Activated naive CD8-positive, alpha-beta T cell treated with anti-CD3 and anti-CD28 coated beads, Interleukin-2, amount 50 U/mL, for 24 hours (primary cell): Measurements from ENCODE around the gene PABPC1L.

Experiments
- ATAC-seq: fragments of 150-1000 bp; cut with Tn5 transposase; one replicate; pipeline ENCODE4 v1.10.0; 2021
- DNase-seq: peaks from one replicate; pipeline ENCODE4 v3.0.0; 2021
- H3K27ac Mint-ChIP-seq: one replicate; pipeline ENCODE4 v1.8.0; 2021; ENCODE audit warnings: mild to moderate bottlenecking, mixed read lengths
- H3K27me3 Mint-ChIP-seq: one replicate; pipeline ENCODE4 v1.8.0; 2021; ENCODE audit warnings: mixed read lengths
- H3K36me3 Mint-ChIP-seq: one replicate; pipeline ENCODE4 v1.8.0; 2021; ENCODE audit warnings: low read depth, mixed read lengths
- H3K4me1 Mint-ChIP-seq: one replicate; pipeline ENCODE4 v1.8.0; 2021; ENCODE audit warnings: mixed read lengths
- H3K4me3 Mint-ChIP-seq: one replicate; pipeline ENCODE4 v1.8.0; 2021; ENCODE audit warnings: mild to moderate bottlenecking, moderate library complexity, mixed read lengths
- H3K9me3 Mint-ChIP-seq: one replicate; pipeline ENCODE4 v1.8.0; 2021; ENCODE audit warnings: mixed read lengths

The PABPC1L gene

GRCh38 chr20:44887466-44887865 is 22.4 kb upstream of the PABPC1L start:
- H3K36me3 Mint-ChIP-seq: peaks cover 40% of the 10 kb centered on the region
- peak overlapping the region; percentile 93 for H3K27ac Mint-ChIP-seq
- DNase-seq: no peak

GRCh38 chr20:44888226-44889103 is 21.4 kb upstream of the PABPC1L start:
- peak overlapping the region; percentile 95 for H3K4me3 Mint-ChIP-seq
- H3K27me3 Mint-ChIP-seq: no peaks in the 10 kb centered on the region
- no peak for DNase-seq
- H3K9me3 Mint-ChIP-seq: no peaks in the 10 kb centered on the region
- H3K4me1 Mint-ChIP-seq: peaks cover 78% of the 10 kb centered on the region
- ATAC-seq: no peak
- peak overlapping the region; percentile 63 for H3K27ac Mint-ChIP-seq
- H3K36me3 Mint-ChIP-seq: peaks cover 42% of the 10 kb centered on the region

More at GRCh38 chr20:44887466-44887865, 22.4 kb upstream of the PABPC1L start:
- no peak for ATAC-seq
- Mint-ChIP-seq H3K27me3 (no peaks in the 10 kb centered on the region), H3K9me3 (no peaks in the 10 kb centered on the region), H3K4me1 (peaks cover 76% of the 10 kb centered on the region), H3K4me3 (peak overlapping the region; percentile 95)

DNA sequence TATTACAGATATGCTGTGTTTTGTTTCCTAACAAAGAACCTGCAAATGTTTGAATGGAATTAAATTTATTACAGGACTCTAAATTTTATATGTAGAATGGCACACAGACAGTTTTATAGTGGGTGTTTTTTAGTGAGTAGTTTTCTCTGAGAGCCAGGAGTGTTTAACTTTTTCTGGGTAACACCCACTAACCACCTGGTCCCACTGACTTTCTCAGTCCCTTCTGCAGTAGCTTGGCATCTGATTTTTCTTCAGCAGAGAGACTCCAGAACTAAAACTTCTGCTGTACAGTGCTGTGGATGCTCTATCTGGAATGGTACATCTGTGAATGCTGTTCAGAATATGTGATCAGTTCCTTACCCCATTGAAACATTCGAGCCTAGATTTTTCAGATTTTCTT is 18.0 kb upstream of the PABPC1L start:
- H3K27me3 Mint-ChIP-seq: no peaks in the 10 kb centered on the region
- peaks cover 90% of the 10 kb centered on the region for H3K4me1 Mint-ChIP-seq
- peak overlapping the region; percentile 29 for H3K27ac Mint-ChIP-seq
- peak overlapping the region; percentile 3 for H3K4me3 Mint-ChIP-seq
- H3K9me3 Mint-ChIP-seq: no peaks in the 10 kb centered on the region
- peaks cover 48% of the 10 kb centered on the region for H3K36me3 Mint-ChIP-seq
- ATAC-seq (no peak), DNase-seq (no peak)

DNA sequence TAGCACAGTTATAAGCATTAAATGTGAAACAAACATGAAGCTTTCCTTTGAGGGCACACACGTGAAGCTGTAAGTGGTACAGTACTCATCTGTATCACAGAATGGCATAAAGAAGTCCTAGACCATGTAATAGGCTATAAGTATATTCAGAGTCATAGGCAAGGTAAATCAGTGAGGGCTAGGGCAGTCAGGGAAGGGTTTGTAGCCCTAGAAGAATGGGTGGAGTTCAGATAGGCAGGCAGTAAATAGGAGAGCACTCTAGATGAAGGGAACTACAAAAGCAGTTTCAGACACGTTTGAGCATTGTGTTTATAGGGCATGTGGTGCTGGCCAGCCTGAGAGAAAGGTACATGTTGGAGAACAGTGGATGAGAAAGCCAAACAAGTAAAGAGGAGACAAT is 14.9 kb upstream of the PABPC1L start:
- no peak for ATAC-seq
- H3K4me3 Mint-ChIP-seq: no peak overlapping the region
- H3K36me3 Mint-ChIP-seq: peaks cover 38% of the 10 kb centered on the region
- DNase-seq: no peak
- no peak overlapping the region for H3K27ac Mint-ChIP-seq
- H3K4me1 Mint-ChIP-seq: peaks cover 88% of the 10 kb centered on the region
- no peaks in the 10 kb centered on the region for H3K27me3 Mint-ChIP-seq
- H3K9me3 Mint-ChIP-seq: no peaks in the 10 kb centered on the region

GRCh38 chr20:44896583-44896982 is 13.3 kb upstream of the PABPC1L start:
- ATAC-seq (no peak), DNase-seq (no peak)
- peaks cover 89% of the 10 kb centered on the region for H3K4me1 Mint-ChIP-seq
- H3K36me3 Mint-ChIP-seq: peaks cover 43% of the 10 kb centered on the region
- H3K27ac Mint-ChIP-seq: peak overlapping the region; percentile 31
- H3K9me3 Mint-ChIP-seq: no peaks in the 10 kb centered on the region
- H3K4me3 Mint-ChIP-seq: no peak overlapping the region
- H3K27me3 Mint-ChIP-seq: no peaks in the 10 kb centered on the region

DNA sequence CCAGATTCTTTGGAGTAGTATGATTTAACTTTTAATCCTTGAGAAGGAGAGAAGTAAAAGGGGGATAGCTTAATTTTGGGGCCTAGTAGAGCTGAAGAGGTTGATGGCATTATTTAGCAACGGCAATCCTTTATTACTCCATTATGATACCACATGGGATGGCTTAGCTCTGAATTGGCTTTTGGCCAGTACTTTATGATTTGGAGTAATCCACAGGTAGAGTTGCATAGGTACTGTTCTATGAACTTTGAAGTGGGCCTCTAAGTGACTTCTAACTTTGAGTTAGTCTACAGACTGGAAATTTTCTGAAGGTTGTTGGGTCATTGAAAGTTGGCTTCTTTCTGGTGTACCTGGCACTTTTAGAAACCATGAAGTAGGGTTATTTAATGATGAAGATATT is 12.7 kb upstream of the PABPC1L start:
- no peak for ATAC-seq
- no peaks in the 10 kb centered on the region for H3K27me3 Mint-ChIP-seq
- peaks cover 38% of the 10 kb centered on the region for H3K36me3 Mint-ChIP-seq
- peaks cover 84% of the 10 kb centered on the region for H3K4me1 Mint-ChIP-seq
- H3K4me3 Mint-ChIP-seq: no peak overlapping the region
- peak overlapping the region; percentile 28 for H3K27ac Mint-ChIP-seq
- no peak for DNase-seq
- H3K9me3 Mint-ChIP-seq: no peaks in the 10 kb centered on the region

DNA sequence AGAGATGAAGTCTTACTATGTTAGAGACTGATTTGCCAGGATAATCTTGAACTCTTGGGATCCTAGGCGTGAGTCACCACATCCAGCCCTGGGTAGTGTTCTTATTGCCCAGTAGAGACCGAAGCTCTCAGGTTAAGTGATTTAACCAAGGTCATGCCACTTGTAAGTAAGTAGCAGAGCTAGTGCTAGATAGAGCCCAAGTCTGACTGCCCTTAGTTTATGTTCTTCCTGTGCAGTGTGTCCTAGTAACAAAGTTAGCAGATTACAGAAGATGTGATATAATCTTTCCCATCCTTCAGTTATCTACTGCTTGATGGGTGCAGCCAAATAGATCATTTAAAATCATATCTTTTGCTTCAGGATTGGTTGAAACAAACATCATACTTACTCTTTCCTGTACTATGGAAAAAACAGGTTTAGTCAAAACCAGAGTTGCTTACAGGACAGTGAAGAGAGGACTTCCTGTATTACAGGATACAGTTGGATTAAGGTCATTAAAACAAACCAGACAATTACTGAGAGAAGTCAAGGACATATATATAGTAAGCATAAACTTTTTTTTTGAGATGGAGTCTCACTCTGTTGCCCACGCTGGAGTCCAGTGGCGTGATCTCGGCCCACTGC is 9.5 kb upstream of the PABPC1L start:
- Mint-ChIP-seq H3K27ac (peak overlapping the region; percentile 89), H3K27me3 (no peaks in the 10 kb centered on the region), H3K9me3 (no peaks in the 10 kb centered on the region), H3K4me3 (no peak overlapping the region), H3K4me1 (peaks cover 57% of the 10 kb centered on the region), H3K36me3 (peaks cover 48% of the 10 kb centered on the region)
- ATAC-seq: peak; percentile 80
- DNase-seq: no peak

DNA sequence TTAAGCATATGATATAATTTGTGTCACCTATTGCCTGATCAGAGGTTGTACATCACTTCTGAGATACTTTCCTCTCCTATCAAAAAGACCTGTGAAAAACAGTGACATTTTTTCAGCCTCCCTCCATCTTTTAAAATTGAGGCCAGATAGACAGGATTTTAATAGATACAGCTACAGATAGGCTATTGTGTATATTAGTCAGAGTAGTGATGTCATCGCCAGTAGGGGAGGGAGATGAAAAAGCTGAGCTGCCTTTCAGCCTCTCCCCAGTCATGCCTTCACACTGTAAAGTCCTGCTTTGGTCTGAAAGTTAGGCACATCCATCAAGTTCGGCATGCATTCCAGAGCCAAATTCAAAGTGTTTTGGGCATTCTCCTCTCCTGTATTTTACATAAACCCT is 7.9 kb upstream of the PABPC1L start:
- DNase-seq: no peak
- ATAC-seq: no peak
- Mint-ChIP-seq H3K4me1 (peaks cover 42% of the 10 kb centered on the region), H3K36me3 (peaks cover 53% of the 10 kb centered on the region), H3K9me3 (no peaks in the 10 kb centered on the region), H3K27me3 (no peaks in the 10 kb centered on the region), H3K27ac (peak overlapping the region; percentile 35), H3K4me3 (no peak overlapping the region)

DNA sequence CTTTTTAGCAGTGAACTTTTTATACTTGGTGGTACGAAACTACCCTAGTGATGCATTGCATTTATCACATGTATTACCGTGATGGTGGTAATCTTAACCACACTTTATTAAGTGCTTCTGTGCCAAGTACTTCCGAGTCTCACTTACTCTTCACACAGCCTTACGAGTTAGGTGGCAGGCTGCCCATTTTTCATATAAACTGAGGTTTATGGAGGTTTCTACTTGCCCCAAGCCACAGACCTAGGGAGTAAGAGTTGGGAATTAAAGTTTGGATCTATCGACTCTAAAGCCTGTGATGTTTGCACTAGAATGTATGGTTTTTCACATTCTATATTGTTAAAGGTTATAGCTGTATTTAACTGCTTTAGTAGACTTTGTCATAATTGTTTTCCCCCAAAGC is 5.5 kb upstream of the PABPC1L start:
- ATAC-seq (no peak), DNase-seq (no peak)
- H3K4me3 Mint-ChIP-seq: no peak overlapping the region
- no peaks in the 10 kb centered on the region for H3K9me3 Mint-ChIP-seq
- H3K4me1 Mint-ChIP-seq: peaks cover 25% of the 10 kb centered on the region
- H3K36me3 Mint-ChIP-seq: peaks cover 59% of the 10 kb centered on the region
- H3K27me3 Mint-ChIP-seq: no peaks in the 10 kb centered on the region
- H3K27ac Mint-ChIP-seq: no peak overlapping the region

GRCh38 chr20:44908987-44909871 is 631 bp upstream of the PABPC1L start:
- H3K36me3 Mint-ChIP-seq: peaks cover 44% of the 10 kb centered on the region
- DNase-seq (no peak), ATAC-seq (no peak)
- H3K4me1 Mint-ChIP-seq: peaks cover 25% of the 10 kb centered on the region
- H3K27ac Mint-ChIP-seq: peak overlapping the region; percentile 71
- no peaks in the 10 kb centered on the region for H3K9me3 Mint-ChIP-seq
- peak overlapping the region; percentile 84 for H3K4me3 Mint-ChIP-seq
- no peaks in the 10 kb centered on the region for H3K27me3 Mint-ChIP-seq

GRCh38 chr20:44910690-44911262 is 916 bp downstream of the PABPC1L start:
- no peaks in the 10 kb centered on the region for H3K9me3 Mint-ChIP-seq
- H3K4me3 Mint-ChIP-seq: peak overlapping the region; percentile 84
- ATAC-seq (no peak), DNase-seq (no peak)
- H3K4me1 Mint-ChIP-seq: peaks cover 35% of the 10 kb centered on the region
- H3K27ac Mint-ChIP-seq: peak overlapping the region; percentile 67
- peaks cover 44% of the 10 kb centered on the region for H3K36me3 Mint-ChIP-seq
- H3K27me3 Mint-ChIP-seq: no peaks in the 10 kb centered on the region

DNA sequence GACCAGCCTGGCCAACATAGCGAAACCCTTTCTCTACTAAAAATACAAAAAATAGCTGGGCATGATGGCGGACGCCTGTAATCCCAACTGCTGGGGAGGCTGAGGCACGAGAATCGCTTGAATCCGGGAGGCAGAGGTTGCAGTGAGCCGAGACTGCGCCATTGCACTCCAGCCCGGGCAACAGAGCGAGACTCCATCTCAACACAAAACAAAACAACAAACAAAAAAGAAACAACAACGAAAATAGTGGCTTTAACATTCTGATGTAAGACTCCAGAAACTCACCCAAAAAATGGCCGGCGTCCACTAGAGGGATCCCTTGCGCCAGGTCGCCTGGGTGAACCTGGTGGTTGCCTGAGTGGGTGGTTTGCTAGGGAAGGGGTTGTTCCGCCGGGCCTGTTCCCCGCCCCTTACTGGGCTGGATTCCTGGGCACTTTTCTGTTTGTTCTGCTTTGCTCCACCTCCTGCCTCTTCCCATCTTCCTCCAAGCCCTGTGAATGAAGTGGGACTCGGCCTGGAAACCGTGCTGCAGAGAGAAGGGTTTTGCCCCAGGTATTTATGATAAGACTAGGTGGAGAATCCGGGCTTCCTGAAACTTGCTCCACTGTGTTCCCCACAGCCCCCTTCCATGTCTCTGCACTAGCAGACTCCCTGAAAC is 1.5 kb downstream of the PABPC1L start:
- H3K9me3 Mint-ChIP-seq: no peaks in the 10 kb centered on the region
- no peaks in the 10 kb centered on the region for H3K27me3 Mint-ChIP-seq
- peaks cover 35% of the 10 kb centered on the region for H3K4me1 Mint-ChIP-seq
- no peak for ATAC-seq
- H3K36me3 Mint-ChIP-seq: peaks cover 43% of the 10 kb centered on the region
- no peak overlapping the region for H3K27ac Mint-ChIP-seq
- peak overlapping the region; percentile 65 for H3K4me3 Mint-ChIP-seq
- DNase-seq: peak; percentile 64

DNA sequence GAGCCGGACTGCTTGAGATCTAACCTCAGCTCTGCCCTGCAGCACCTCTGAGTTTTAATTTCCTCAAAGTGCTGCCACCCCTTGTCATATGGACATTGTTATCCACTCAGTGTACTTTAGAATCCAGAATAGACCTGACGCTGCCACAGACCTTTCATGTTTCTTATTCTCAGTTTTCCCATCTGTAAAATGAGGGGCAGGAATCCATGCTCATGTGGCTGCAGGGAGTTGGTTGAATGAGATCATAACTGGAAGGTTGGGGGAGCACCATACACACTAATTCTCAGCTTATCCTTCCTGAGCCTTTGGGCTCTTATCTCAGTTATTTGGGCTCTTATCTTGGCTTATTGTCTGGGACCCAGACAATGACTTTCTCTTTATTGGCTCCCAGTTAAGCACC is 2.3 kb downstream of the PABPC1L start:
- ATAC-seq: no peak
- peaks cover 43% of the 10 kb centered on the region for H3K36me3 Mint-ChIP-seq
- H3K4me3 Mint-ChIP-seq: no peak overlapping the region
- H3K27ac Mint-ChIP-seq: no peak overlapping the region
- H3K27me3 Mint-ChIP-seq: no peaks in the 10 kb centered on the region
- no peaks in the 10 kb centered on the region for H3K9me3 Mint-ChIP-seq
- DNase-seq: no peak
- peaks cover 37% of the 10 kb centered on the region for H3K4me1 Mint-ChIP-seq

DNA sequence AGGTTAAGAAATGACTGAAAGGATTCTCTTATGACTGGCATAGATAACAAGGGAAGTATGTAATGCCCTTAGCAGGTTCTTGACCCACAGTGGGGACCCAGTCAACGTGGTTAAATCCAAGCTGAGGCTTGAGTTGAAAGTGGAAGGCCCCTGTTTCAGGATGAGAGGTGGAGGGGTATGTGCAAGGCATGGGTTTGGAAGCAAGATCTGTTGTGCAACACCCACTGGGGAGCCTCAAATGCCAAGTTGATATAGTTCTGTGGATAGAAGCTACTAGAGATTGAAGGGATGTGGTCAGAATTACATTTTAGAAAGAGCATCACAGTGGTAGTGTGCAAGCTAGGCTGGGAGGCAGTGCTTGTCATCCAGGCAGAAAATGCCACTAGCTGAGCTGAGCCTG is 5.1 kb downstream of the PABPC1L start:
- DNase-seq: no peak
- peak overlapping the region; percentile 2 for H3K27ac Mint-ChIP-seq
- H3K4me1 Mint-ChIP-seq: peaks cover 29% of the 10 kb centered on the region
- H3K36me3 Mint-ChIP-seq: peaks cover 43% of the 10 kb centered on the region
- H3K9me3 Mint-ChIP-seq: no peaks in the 10 kb centered on the region
- no peaks in the 10 kb centered on the region for H3K27me3 Mint-ChIP-seq
- peak; percentile 68 for ATAC-seq
- H3K4me3 Mint-ChIP-seq: no peak overlapping the region
